SK-N-DZ (cell line): ENCODE data around the gene CDKL4.
A peak's percentile ranks its signal among the peaks of the same experiment; 100 is the strongest.
"Not testable (repeated sequence)": the region's sequence is repeated elsewhere in the genome, so short reads cannot be mapped to it uniquely, and the experiment has no call there.

Experiments
- DNase-seq: peaks from one replicate; pipeline ENCODE4 v3.0.0-alpha.2; 2015; ENCODE audit warnings: low spot score

CDKL4 gene

GRCh38 chr2:39232141-39232540 lies 11.6 kb downstream of the CDKL4 start:
- DNase-seq, result no peak

- peak; percentile 40 for DNase-seq
Measured at GRCh38 chr2:39228413-39229209, 15.2 kb downstream of the CDKL4 start.

- peak; percentile 73 for DNase-seq
Measured at GRCh38 chr2:39227628-39228412, 15.9 kb downstream of the CDKL4 start.

- DNase-seq, result no peak
Measured at GRCh38 chr2:39225567-39225966, 18.2 kb downstream of the CDKL4 start.

- DNase-seq, result no peak
Measured at GRCh38 chr2:39223909-39224308, 19.9 kb downstream of the CDKL4 start.

GRCh38 chr2:39221459-39221858 lies 22.3 kb downstream of the CDKL4 start:
- no peak for DNase-seq

- DNase-seq, result no peak
Measured at GRCh38 chr2:39220136-39220535, 23.6 kb downstream of the CDKL4 start.

- DNase-seq, result no peak
Measured at GRCh38 chr2:39218391-39218790, 25.4 kb downstream of the CDKL4 start.

GRCh38 chr2:39217192-39217550 lies 26.6 kb downstream of the CDKL4 start:
- DNase-seq, result no peak

GRCh38 chr2:39216346-39217191 lies 27.2 kb downstream of the CDKL4 start:
- peak; percentile 15 for DNase-seq

GRCh38 chr2:39215545-39215944 lies 28.2 kb downstream of the CDKL4 start:
- DNase-seq, result no peak

GRCh38 chr2:39213015-39213414 lies 30.8 kb downstream of the CDKL4 start:
- no peak for DNase-seq

- DNase-seq, result no peak
Measured at GRCh38 chr2:39210846-39211245, 32.9 kb downstream of the CDKL4 start.

GRCh38 chr2:39203382-39203781 lies 40.4 kb downstream of the CDKL4 start:
- no peak for DNase-seq

GRCh38 chr2:39202639-39203369 lies 41.0 kb downstream of the CDKL4 start:
- DNase-seq, result no peak

GRCh38 chr2:39197003-39197402 lies 46.8 kb downstream of the CDKL4 start:
- not testable (repeated sequence) for DNase-seq

GRCh38 chr2:39194686-39195085 lies 49.1 kb downstream of the CDKL4 start:
- DNase-seq, result no peak

GRCh38 chr2:39188960-39189494 lies 54.7 kb downstream of the CDKL4 start:
- DNase-seq, result no peak

- no peak for DNase-seq
Measured at GRCh38 chr2:39183673-39184072, 60.1 kb downstream of the CDKL4 start.

GRCh38 chr2:39181297-39181696 lies 62.5 kb downstream of the CDKL4 start:
- no peak for DNase-seq
